Pulmonary artery endothelial cell (primary cell): Measurements from ENCODE around the gene BSPRY. TPM values are rescaled to one million over a fixed set of nuclear protein-coding genes. Genes with fewer than 3 reads are reported as not detected.
A peak's percentile ranks its signal among the peaks of the same experiment; 100 is the strongest.
"Not testable (repeated sequence)": the region's sequence is repeated elsewhere in the genome, so short reads cannot be mapped to it uniquely, and the experiment has no call there.

Source experiments
- DNase-seq: peaks from one replicate; pipeline ENCODE4 v3.0.0-alpha.2; 2011; ENCODE audit warnings: low read depth, low spot score
- total RNA-seq: library from RNA; depleted of rRNA; stranded (reverse); fragments of >200 nt; gene quantifications from 2 replicates; pipeline ENCODE4 v1.2.3, GENCODE V29; 2014

The BSPRY gene
- total RNA-seq, 1 donor from 2014 or later: under 0.01 TPM

DNA sequence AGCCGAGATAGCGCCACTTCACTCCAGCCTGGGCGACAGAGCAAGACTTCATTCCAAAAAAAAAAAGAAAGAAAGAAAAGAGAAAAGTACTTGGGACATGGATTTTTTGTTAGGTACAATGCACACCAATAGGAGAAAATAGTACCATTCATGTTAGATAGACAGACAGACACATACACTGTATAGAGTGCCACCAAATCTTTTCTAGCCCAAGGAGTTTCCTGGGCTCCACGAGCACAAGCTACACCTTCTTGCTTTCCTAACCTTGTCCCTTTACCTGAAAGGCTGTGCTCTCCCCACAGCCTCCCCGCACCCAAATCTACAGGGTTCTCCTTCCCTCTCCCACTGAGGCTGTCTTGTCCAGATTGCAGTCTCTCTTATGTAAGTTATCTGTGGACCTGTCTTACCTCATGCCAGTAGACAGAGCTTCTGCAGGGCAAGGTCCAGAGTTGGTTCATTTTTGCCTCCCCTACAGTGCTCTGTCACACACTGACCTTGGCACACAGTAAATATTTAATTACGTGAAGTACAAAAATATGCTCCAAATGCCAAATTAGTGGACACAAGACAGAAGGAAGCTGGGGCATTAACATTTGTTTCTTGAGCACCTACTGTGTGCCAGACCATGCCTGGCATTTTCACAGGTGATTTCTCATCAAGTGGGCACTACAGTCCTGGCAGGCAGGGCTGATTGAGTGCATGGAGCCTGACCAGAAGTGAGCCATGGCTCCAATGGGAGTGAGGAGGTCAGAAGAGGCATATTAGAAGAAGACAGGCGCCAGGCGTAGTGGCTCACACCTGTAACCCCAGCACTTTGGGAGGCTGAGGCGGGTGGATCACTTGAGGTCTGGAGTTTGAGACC is 45.9 kb downstream of the BSPRY start:
- DNase-seq: no peak

DNA sequence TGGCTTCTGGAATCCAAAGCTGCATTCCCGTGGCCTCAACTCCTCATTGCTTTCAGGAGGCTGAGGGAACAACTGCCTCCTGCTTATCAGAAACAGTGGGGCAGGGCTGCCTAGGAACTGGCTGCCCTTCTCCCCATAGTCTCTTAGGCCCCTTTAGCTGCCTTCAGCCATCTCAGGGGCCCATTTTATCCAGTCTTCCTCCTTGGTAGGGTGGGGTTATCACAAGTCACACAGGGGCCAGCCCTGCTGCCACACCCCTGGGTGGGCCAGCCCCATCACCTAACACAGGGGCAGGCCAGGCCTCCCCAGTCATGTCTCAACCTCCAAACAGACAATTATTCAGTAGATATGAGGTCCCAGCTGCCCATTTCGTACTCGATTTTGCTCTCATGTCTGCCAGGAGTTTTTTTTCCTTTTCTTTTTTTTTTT is 47.9 kb downstream of the BSPRY start:
- no peak for DNase-seq

DNA sequence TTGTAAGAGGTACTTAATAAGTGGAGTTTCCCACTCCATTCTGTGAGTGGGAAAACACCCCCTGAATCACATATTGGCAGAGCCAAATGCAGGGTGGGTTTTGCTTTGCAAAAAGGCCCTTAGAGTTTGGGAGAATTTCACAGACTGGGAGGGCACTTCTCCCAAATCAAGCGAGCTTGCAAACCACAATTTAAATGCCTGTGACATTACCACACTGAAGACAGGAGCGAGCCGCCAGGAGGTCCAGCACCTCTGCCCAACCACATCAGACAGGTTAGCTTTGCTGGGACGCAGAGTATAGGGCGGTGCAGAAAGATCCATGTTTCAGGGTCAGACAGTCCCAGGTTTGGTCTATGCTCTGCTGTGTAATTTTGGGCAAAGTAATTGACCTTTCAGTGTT is 49.5 kb downstream of the BSPRY start:
- no peak for DNase-seq

DNA sequence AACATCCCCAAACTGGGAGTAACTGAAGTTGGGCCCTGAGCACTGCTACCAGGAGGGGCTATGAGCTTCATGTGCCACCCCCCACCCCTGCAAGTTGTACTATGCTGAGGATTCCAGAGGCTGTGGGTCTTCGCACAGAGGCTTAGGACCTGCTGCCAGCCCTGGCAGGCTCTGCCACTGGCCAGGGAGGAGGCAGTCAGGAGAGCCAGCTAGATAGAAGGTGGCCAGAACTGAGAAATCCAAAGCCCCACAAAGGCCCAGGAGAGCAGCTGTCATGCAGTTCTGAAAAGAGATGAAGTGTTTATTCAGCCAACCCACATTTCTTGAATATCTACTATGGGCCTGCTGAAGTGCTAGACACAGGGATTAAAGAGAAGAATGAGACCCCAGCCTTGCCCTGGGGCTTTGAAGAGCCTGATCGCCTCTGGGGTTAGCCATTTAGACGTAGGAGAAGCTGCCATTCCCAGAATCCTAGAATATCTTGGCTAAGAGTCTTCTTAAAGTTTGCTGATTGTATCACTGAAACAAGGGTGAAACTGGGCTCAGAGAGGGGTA is 50.4 kb downstream of the BSPRY start:
- no peak for DNase-seq

DNA sequence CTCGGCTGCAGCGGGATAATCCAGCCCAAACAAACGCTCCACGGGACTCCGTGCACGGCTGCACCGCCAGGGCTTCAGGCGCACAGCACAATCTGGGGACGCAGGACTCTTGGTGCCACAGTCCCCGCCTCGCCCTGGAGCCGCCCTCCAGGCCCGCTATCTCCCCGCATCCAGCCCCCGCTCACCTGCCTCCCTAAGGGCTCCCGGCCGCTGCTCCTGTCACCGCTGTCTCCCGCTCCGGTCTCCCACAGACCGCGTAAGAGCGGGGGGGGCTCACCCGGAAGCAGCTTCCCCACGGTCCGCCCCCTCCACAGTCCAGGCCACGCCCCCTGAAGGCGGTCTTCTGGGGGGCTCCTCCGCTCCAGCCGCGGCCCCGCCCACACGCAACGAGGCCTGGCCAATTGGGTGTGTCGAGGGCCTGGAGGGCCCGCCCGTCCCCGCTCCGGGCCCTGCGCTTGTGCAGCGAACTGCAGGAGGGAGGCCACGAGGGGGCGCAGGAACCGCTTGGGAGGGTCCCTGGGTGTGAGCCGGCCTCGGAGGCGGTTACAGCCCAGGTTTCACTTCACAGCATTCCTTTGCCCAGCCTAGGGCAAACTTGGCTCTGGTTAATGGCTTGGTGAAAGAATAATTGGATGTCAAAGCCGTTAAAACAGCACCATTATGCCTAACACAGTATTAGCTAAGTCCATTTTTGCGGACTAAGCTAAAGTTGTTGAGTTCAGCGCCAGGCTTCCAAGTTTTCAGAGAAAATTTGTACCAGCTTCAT is 51.9 kb downstream of the BSPRY start, which contains the start of gene ALAD:
Gene ALAD (minus strand): TSS at position 258 of the 766 bp plus-strand sequence. CDS start 7,725 bp downstream, outside the sequence.
- DNase-seq: peak; percentile 94

DNA sequence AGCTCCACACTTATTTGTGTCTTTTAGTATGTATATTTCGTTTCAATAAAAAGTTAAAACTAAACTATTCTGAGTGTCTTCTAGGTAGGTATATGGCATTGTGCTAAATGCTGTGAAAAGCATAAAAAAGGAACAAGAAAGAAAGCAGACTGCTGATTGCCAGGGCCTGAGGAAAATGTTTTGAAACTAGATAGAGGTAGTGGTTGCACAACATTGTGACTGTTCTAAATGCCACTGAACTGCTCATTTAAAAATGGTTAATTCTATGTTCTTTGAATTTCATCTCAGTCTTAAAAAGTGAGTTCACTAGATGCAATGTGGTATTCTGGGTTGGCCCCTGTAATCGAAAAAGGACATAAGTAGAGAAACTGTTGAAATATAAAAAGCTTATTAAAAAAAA is 54.3 kb downstream of the BSPRY start:
- no peak for DNase-seq

DNA sequence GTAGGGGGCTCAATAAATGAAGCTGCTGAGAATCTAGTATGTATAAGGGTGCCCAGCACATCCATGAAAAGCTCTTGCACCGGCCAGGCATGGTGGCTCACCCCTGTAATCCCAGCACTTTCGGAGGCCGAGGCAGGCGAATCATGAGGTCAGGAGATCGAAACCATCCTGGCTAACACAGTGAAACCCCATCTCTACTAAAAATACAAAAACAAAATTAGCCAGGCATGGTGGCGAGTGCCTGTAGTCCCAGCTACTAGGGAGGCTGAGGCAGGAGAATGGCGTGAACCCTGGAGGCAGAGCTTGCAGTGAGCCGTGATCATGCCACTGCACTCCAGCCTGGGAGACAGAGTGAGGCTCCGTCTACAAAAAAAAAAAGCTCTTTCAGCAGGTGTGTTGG is 57.0 kb downstream of the BSPRY start:
- not testable (repeated sequence) for DNase-seq

DNA sequence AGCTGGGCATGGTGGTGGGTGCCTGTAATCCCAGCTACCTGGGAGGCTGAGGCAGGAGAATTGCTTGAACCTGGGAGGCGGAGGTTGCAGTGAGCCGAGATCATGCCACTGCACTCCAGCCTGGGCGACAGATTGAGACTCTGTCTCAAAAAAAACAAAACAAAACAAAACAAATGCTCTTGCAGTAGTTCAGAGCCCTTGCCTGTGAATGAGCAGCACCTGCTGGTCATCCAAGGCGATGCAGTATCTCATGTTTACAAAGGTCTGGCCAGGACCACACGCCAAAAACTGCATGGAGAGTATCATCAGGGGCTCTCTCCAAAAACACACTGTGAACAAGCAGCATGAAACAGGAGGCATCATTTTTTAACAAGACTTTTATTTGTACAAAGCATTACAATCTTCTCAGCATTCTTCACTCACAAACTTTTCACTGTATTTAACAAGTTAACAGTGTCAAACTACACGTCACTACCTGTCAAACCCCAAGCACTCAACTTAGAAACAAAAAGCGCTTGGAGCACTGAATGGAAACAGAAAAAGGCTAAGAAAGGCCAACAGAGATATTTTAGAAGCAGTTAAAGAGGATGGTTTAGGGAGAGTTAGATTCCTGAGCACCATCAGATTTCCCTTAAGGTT is 57.7 kb downstream of the BSPRY start:
- peak; percentile 44 for DNase-seq

DNA sequence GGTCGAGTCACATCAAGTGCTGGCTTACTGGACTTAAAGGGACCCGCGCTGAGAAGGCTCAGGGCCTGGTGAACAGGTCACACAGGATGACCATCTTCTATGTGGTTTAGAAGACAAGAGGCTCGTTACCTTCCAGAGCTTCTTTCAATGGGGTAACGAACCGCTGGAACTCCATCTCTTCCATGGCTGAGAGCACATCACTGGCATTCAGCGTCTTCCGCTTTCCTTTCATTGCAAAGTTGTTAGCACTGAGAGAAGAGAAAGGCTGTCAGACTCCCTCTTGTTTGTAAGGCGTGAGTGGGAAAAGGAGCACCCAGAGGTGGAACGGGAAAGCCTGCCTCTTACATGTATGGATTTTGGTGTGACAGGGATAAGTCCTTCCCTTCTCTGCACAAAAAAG is 60.1 kb downstream of the BSPRY start:
- no peak for DNase-seq

DNA sequence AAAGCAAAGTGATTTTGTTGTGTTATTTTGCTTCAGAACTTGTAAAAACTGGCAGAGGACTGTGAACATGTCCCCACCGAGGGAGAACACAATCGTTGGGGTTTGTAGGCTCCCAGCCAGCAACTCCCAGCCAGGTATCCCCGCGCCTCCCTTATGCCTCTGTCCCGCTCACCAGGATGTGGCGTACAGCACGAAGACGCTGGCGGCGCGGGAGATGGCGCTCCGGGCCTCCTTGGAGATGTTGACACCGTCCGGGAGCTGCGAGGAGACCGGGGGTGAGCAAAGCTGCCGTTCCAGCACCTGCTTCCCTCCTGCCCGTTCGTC is 60.5 kb downstream of the BSPRY start:
- no peak for DNase-seq

DNA sequence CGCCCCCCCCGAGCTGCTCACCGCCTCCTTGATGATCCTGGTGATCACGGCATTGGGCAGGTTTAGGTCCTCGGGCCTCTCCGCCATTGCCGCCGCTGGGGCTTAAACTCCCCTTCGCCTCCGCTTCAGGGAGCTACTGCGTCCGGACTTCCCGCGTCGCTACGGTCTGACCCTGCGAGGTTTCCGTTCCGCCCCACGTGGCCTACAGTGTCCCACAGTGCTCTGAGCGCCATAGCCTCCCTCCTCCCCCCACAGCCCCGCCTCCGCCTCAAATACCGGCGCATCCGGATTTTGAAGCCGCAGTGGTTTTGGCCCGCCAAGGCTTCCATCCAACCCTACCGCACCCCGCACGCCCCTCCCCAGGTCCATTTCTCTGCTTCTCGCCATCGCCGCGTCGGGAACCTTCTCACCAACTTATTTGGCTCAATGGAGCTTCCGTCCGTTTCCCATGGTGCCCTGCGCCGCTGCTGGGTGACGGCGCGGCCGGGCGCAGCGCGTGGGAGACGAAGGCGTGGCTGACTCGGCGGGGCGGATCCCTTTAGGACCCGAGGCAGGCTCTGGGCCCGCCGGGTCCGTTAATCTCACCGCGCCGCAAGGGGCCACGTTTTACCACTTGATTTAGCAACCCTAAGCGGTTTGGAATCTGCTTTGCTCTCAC is 61.0 kb downstream of the BSPRY start, which contains the start of the genes C9orf43 and POLE3:
Gene C9orf43 (plus strand): TSS at position 541 of the 658 bp plus-strand sequence. CDS start 2,747 bp downstream, outside the sequence.
Gene POLE3 (minus strand): TSS at position 469 of the 658 bp plus-strand sequence. CDS start 382 bp downstream, at position 87.
- DNase-seq: peak; percentile 85

DNA sequence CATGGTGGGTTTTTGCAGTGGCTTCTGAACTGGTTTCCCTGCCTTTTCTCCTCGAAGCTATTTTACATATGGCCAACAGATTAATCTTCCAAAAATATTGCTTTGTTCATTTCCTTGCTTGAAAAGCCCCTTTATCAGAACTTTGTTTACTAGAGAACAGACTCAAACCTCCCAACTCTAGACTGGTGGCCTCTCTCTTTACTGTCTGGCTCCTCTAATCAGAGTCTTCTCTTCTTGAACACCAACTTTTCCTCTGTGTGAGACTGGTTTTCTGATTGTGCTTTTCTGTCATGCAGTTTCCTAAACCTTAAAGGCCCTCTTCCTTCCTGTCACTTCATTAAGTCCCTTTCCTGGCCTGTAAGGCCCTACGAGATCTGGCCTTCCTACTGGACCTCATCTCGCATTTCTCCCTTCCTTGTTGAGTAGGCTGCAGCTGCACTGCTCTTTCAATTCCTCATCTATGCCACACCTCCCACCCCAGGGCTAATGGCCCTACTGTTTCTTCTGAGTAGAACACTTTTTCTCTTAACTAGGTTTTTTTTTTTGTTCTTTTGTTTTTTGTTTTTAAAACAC is 66.9 kb downstream of the BSPRY start:
- DNase-seq: no peak

DNA sequence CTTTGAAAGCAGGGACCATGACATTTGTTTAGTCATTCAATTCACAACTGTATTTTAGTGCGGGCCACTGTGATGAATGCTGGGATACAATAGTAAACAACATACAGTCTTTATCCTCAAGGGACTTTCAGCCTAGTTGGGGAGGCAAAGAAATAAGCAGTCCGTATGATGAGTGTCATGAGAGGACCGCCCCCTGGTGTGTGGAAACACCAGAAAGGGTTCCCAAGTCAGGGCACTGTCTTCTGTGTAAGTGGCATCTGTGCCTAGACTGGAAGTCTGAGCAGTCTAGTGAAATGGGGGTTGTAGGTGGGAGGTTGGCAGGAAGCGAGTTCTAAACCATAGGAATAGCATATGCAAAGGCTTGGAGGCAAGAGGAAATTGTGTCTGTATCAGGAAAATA is 68.0 kb downstream of the BSPRY start:
- no peak for DNase-seq

Other genes with a start within 250 kb of the BSPRY start
- 5.2 and 6.2 TPM in 2 replicates for gene SLC31A2, start 198.5 kb upstream of the BSPRY start, total RNA-seq
- 16.6 and 23.2 TPM in 2 replicates for gene FKBP15, start 128.3 kb upstream of the BSPRY start, total RNA-seq
- 17.1 and 17.5 TPM in 2 replicates for gene SLC31A1, start 128.0 kb upstream of the BSPRY start, total RNA-seq
- 40.4 and 55.9 TPM in 2 replicates for gene CDC26, start 74.0 kb upstream of the BSPRY start, total RNA-seq
- gene PRPF4, start 73.9 kb upstream of the BSPRY start, total RNA-seq: 33.6 and 42.8 TPM in 2 replicates
- gene RNF183, start 46.2 kb upstream of the BSPRY start, total RNA-seq: not detected in 2 replicates
- gene WDR31, start 9.3 kb upstream of the BSPRY start, total RNA-seq: 1.0 and 1.4 TPM in 2 replicates
- gene HDHD3, start 27.4 kb downstream of the BSPRY start, total RNA-seq: 5.7 and 6.1 TPM in 2 replicates
- gene ALAD, start 51.7 kb downstream of the BSPRY start, total RNA-seq: 19.4 and 30.5 TPM in 2 replicates
- gene POLE3, start 61.1 kb downstream of the BSPRY start, total RNA-seq: 52.6 and 80.8 TPM in 2 replicates
- 0.35 and 0.46 TPM in 2 replicates for gene C9orf43, start 61.2 kb downstream of the BSPRY start, total RNA-seq
- gene RGS3, start 114.2 kb downstream of the BSPRY start, total RNA-seq: 278 and 424 TPM in 2 replicates